Measurements from ENCODE around the gene PEX14.

Gene PEX14

GRCh38 chr1:10599194-10599861 lies 124.6 kb downstream of the PEX14 start:
- DNase-seq: no peak

DNA sequence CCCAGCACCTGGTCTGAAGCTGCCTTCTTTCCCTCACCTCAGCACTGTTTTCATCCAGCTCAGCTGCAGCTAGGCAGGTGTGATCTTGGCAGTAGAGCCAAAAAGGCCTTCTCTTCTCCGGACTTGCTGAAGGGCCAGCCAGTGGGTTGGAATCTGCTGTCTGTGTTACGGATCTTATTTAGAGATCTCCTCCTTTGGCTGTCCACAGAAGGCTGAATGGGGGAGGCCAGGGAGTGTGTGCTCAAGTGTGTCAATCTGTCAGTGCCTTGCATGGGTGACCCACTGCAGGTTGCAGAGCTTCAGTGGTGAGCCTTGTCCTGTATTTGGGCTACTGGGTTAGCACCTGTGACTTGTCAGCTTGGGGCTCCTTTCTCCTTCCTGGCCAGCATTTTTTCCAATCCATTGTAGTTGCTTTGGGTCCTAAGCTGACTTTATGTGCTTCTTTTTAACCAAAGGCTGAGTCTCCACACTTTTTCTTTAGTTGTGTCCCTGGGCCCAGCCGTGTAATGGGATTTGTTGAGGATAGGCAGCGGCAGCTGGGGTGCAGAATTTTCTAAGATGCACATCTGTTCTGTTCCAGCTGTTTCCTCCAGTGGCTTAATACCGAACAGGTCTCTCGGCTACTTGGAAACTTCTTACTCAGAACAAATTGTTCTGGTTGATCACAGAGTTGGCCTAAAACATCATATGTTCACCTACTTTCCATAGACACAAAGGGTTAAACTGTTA lies 126.8 kb downstream of the PEX14 start:
- DNase-seq: no peak

DNA sequence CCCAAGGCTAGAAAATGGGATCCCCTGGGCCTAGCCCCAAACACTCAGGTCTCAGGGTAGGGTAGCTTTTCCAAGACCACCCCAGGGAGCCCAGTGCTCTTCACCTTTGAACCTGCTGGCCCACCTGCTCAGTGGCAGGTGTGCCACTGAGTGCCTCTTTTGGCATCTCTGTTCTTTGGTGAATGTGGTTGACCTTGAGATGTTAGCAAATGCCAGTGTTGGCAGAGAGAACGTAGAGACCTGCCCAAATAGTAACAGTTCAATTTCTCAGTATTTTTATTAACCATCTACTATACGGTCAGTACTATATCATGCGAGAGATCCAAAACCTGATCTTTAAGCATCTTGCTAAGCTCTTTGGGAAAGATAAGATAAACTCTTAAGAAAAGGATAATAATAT lies 128.2 kb downstream of the PEX14 start:
- no peak for DNase-seq

DNA sequence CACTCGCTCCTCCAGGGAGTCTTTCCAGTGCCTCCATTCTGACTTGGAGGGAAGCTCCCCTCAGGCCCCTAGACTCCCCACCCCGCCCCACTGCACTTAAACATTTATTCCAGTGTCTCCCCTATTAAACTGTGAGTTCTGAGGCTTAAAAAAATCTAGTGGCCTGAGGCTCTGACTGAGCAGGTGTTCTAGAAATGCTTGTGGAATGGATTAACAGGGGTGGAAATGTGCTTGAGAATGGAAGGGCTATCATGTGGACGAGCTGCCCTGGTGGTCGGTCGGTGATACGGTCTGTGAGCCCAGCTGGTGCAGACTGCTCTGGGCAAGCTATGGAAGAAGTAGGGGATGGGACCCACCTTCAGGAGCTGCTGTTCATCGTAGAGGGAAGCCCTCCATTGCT lies 130.2 kb downstream of the PEX14 start:
- no peak for DNase-seq

DNA sequence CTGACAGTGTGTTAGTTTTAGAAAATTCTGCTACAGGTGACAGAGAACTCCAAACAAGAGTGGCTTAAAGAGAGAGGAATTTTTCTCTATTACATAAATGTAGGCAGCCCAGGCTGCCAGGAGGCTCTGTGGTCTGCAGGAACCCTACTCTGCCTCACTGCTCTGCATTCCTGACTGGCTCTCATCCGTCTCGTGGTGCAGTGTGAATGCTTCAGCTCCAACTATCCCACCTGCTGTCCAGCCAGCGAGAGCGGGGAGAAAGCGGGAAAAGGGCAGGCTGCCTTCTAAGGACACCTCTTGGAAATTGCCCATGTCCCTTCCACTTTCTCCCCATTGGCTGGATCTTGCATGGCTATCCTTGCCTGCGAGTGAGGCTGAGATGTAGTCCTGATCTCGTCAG lies 131.3 kb downstream of the PEX14 start:
- DNase-seq: no peak

GRCh38 chr1:10607228-10607627 lies 132.5 kb downstream of the PEX14 start:
- no peak for DNase-seq

DNA sequence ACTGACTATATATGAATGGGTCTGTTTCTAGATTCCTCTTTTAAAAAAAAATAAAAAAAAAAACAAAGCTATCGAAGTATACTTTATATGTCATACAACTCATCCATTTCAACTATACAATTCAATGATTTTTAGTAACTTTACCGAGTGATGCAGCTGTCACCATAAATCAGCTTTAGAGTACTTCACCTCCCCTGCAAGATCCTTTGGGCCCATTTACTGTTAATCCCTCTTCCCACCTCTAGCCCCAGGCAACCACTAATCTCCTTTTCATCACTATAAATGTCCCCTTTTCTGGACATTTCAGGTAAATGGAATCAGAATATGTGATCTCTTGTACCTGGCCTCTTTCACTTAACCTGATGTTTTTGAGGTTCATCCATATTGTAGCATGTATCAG lies 133.9 kb downstream of the PEX14 start:
- no peak for DNase-seq

DNA sequence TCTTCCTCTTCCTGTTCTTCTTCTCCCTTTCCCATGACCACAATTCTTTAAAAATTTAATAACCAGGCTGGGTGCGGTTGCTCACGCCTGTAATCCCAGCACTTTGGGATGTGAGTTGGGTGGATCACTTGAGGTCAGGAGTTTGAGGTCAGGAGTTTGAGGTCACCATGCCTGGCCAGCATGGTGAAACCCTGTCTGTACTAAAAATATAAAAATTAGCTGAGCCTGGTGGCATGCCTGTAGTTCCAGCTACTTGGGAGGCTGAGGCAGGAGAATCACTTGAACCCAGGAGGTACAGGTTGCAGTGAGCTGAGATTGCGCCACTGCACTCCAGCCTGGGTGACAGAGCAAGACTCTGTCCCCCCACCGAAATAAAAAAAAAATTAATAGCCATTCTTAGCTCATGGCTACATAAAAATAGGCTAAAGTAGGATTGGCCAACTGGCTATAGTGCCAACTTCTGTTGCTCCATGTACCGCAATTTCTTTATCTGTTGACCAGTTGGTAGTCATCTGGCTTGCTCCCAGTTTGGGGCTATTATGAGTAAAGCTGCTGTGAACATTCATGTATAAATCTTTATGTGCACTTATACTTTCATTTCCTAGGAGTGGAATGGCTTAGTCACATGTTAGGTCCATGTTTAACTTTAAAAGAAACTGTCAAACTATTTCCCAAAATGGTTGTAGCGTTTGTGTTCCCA lies 136.3 kb downstream of the PEX14 start:
- DNase-seq: no peak

DNA sequence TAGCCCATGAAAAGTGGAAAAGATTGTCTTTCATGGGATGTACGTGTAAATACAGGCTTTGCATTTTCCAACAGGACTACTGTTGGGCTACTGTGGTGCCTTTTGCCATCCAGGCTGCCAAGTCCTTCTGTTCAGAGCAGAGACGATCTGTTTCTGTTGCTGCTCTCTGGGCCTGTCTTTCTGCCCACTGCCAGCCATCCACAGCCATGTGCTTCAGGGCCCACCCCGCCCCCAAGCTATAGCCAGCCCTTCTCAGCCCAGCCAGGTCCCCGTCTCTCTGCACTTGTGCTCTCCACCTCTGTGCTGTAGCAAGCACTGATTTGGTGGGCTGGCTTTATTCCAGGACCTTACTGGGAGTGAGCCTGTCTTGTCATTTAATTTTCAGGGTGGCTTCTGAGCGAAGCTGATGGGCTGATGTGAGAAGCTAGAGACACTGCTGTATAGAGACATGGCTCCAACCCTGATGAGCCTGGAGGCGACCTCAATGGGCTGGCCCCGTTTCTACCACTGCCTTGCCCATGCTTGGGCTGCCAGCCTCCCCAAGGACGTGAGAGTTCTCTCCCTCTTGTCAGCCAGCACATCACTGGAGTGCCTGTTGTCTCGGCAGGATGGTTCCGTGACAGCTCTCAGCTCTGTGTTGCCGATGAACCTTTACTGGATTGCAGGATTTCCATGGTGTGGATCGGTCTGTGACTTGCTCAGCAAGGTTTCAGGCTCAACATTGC lies 137.8 kb downstream of the PEX14 start:
- no peak for DNase-seq

DNA sequence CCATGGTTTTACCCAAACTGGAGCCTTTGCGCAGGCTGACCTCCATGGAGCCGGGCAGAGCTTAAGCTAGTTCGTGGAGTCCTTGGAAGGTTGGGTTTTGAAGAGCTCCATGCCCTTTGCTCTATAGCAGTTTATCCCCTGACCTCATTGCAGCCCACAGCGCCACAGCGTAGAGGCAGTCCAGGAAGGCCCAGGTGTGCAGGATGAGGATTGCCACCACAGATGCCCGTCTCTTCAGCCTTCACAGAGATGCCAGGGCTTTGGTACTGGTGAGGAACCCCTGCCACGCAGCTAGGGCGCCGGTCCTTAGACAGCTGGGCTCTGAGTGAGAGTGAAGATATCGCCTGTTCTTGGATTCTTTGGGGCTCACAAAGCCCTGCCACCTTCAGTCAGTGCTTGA lies 138.6 kb downstream of the PEX14 start:
- DNase-seq: no peak

DNA sequence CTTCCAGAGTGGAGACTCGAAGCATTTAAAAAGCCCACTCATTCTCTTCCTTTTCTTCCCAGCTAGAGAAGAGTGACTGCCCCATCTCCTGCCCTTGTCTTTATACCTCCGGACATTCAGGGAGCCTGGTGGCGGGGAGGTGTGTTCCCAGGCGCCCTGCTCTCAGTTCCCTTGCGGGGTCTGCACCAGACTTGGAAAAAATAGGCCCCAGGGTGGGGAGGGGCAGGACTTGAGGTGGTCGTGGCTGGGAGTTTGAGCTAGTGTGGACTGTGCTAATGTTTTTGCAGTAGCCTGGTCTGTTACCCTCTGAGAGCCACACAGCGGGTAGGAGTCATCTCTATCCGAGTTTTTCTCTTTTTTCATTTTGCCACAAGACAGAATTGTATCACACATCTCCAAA lies 139.1 kb downstream of the PEX14 start:
- DNase-seq: no peak

DNA sequence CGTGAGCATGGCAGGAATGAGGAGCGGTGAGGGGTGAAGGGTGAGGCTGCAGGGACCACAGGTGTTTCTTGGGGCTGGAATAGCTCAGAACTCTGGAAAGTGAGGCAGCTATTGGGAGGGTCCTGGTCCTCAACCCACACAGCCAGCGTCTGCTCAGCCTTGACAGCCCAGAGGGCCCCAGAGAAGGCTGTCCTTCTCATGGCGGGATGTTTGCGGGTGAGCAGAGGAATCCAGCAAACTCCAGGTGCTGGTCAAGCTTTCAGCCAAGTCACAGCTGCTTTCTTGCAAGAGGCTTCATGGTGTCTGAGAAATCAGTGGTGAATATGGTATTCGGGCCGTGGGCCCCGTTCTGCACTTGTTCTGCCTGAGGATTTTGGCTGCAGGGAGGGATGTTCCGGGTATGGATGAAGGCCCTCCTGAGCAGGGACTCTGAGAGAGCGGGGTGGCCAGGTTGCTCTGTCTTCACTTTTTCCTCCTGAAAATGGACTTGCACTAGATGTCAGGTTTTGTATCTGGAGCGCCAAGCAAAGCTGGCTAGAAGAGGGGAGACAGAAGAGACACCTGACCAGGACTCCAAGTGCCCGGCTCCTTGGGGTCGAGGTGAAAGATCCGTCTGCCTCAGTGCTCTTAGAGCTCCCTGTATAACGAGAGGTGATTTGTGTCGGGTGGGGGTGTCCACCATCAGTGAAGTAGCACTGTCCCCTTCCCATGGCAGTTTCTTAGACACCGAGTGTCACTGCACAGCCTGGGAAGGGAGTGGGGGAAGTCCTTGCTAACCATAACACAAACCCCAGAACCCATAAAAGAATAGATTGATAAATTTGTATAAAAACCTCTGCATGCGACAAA lies 139.9 kb downstream of the PEX14 start:
- DNase-seq: no peak

- no peak for DNase-seq
These were observed 140.6 kb downstream of the PEX14 start for GRCh38 chr1:10615332-10615731.

DNA sequence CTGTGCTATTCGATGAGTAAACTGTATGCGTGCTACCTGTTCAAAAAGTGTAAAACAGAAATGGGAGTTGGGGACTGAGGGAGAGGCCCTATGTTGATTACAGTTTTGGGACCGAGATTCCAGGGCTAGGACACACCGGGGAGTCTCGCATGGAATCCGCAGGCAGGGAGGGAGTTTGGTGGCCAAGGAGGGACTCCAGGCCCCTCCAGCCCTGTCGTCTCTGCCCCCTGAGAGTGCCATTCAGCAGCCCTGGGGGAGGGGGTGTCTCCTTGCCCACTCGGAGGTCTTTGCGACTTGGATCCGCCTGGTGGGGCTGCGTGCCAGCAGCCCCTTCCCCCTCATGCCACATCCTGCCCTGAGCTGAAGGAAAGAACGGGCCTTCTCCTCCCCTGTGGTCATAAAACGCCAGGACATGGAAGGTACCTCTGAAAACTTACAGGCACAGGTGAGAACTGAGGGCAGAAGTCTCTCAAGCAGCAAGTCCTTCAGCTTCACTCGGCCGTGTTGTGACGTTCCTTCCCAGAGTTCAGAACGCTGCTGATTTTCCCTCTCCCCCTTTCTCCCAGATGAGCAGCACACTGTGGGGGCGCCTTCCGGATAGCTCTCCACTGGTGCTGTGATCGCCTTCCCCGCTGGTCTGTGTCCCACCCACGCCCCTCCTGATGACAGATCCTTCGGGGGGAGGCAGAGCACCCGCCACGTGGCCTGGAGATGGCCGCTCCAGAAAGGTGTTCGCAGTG lies 141.4 kb downstream of the PEX14 start:
- no peak for DNase-seq

DNA sequence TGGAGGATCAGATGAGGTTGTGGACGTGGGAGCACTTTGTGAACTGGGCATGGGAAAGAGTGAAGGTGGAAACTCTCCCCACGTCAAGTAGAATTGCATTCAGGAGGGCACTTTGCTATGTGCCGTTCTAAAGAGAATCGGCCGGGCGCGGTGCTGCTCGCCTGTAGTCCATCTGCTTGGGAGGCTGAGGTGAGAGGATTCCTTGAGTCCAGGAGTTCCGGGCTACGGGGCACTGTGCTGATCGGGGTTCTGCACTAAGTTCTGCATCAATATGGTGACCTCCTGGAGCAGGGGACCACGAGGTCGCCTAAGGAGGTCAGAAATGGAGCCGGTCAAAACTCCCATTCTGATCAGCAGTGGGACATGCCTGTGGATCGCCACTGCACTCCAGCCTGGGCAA lies 141.9 kb downstream of the PEX14 start:
- DNase-seq: no peak

GRCh38 chr1:10617318-10617717 lies 142.6 kb downstream of the PEX14 start:
- no peak for DNase-seq

- DNase-seq: no peak
These were observed 143.5 kb downstream of the PEX14 start for GRCh38 chr1:10617931-10618885.

DNA sequence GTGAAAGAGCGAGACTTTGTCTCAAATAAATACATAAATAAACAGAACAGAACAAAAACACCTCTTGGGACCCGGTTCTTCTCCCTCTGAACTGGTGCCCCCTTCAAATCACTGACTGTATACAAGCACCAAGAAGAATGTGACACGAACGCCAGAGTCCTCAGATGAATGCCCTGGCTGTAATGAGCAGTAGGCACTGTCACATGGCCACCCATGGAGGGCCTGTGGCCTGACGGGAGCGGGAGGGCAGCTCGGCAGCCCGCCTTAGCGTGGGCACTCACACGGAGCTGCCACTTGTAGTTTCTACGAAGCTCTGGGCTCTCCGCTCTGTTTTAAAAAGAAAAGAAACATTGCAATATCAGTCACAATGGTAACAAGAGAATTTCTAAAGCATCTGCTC lies 146.0 kb downstream of the PEX14 start:
- DNase-seq: no peak

DNA sequence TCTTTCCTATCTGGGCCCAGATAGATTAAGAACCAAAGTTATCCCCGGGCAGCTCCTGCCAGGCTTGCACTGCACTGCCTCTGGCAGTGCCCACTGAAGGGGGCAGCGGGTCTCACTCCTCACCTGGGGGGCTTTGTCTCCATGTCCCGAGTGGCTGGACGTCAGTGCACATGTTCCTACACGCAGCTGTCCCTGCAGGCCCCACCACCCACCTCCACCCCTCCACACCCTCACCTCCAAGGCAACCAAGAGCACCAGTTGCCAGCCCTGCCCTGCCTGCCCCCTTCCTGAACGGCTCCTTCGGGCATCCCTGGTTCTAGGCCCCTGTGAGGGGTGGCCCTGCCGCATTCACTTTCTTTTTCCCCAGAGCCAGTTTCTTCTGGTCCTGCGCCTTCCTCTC lies 147.2 kb downstream of the PEX14 start:
- no peak for DNase-seq

DNA sequence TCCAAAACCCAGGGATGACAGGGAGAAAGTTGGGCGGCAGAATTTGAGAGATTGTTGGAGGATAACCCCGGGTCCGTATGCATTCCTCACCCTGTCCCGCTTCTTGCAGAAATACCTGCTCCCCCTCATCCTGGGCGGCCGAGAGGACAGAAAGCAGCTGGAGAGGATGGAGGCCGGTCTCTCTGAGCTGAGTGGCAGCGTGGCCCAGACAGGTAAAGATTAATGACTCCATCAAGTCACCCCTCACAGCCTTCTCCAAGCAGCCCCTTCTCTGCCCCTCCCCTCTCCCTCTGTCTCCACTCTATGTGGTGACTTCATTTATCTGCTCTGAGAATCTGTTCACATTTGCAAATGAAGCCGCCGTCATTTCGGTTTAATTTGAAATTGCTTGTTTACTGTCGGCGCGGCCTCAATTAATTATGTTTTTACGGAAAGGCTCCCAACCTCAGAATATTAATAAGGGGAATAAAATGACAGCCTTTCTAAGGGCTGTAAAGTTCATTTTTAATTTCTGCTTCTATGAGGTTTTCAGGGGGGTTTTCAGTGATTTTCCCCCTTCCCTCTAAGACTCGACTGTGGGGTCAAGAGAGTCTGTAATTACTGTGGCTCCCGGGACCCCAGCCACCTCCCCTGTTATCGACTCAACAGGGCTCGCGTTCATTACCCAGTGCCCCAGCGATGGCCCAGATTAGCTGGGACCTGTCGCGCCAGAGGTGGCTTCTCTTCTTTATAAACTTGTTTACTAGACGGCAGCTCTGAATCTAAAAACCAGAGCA lies 148.3 kb downstream of the PEX14 start:
- no peak for DNase-seq
